GM10248 (cell line): ENCODE data around the gene MYH9.
"Not testable (repeated sequence)": the region's sequence is repeated elsewhere in the genome, so short reads cannot be mapped to it uniquely, and the experiment has no call there.

Experiments used
- CTCF ChIA-PET: fragments of 300-600 bp; sonication (Branson Sonifier 250); formaldehyde crosslinking; extraction: SDS; loops from one replicate; lab custom pipeline; 2021; ENCODE audit warnings: antibody characterized with exemption; lab: Yijun Ruan, JAX
- POLR2A ChIA-PET: fragments of 350-650 bp; sonication (Branson Sonifier 250); formaldehyde crosslinking; extraction: SDS; loops from one replicate; lab custom pipeline; 2020; ENCODE audit warnings: antibody characterized with exemption; lab: Yijun Ruan, JAX
- DNase-seq: peaks from one replicate; pipeline ENCODE4 v3.0.0; 2012; ENCODE audit errors: extremely low spot score
- CTCF ChIP-seq: IDR thresholded peaks from 2 replicates; pipeline ENCODE4 v1.5.1; 2012; ENCODE audit warnings: mild to moderate bottlenecking, low read depth; ENCODE audit errors: extremely low read depth, missing control alignments, control extremely low read depth

The MYH9 gene

GRCh38 chr22:36411589-36412258, 24.0 kb upstream of the MYH9 start:
- CTCF ChIA-PET = interaction anchor here (1.2 to 1.6 kb wide), 3 partner anchors 24 to 59 kb away, joined by 3 read pairs; partner anchors contain the start of gene MYH9
- POLR2A ChIA-PET = no interaction called here
- TF ChIP-seq CTCF = no peak
- DNase-seq = no peak

- peak; percentile 84 for DNase-seq
- POLR2A ChIA-PET = no interaction called here
- no peak for TF ChIP-seq CTCF
- CTCF ChIA-PET = interaction anchor here (1.2 to 1.6 kb wide), 2 partner anchors 22 to 35 kb away, joined by 3 read pairs; partner anchors contain the start of gene MYH9
Measured at GRCh38 chr22:36409911-36410756, 22.4 kb upstream of the MYH9 start.

- CTCF ChIA-PET, POLR2A ChIA-PET: not testable (repeated sequence)
Measured at GRCh38 chr22:36409554-36409910, 21.8 kb upstream of the MYH9 start.

GRCh38 chr22:36409056-36409455, 21.3 kb upstream of the MYH9 start:
- DNase-seq = no peak
- TF ChIP-seq CTCF = no peak
- ChIA-PET CTCF (no interaction called here), POLR2A (no interaction called here)

More at GRCh38 chr22:36409554-36409910, 21.8 kb upstream of the MYH9 start:
- DNase-seq = not testable (repeated sequence)

GRCh38 chr22:36406721-36407120, 19.0 kb upstream of the MYH9 start:
- ChIA-PET CTCF (no interaction called here), POLR2A (no interaction called here)
- TF ChIP-seq CTCF = no peak

GRCh38 chr22:36405671-36406538, 18.1 kb upstream of the MYH9 start:
- DNase-seq = no peak
- ChIA-PET CTCF (no interaction called here), POLR2A (no interaction called here)
- no peak for TF ChIP-seq CTCF

More at GRCh38 chr22:36406721-36407120, 19.0 kb upstream of the MYH9 start:
- DNase-seq = no peak
